ENCODE results near the gene FOXN1.

GRCh38 chr17:28569446-28569845 is 63.3 kb downstream of the FOXN1 start:
- no peak for TF ChIP-seq CTCF (IDR thresholded peaks at IDR 0.05)
- TF ChIP-seq POLR2A (IDR thresholded peaks at IDR 0.05) = no peak
